Sciatic nerve (tissue), 2 donors: ENCODE results near the gene TLR8. TPM values are rescaled to one million over a fixed set of nuclear protein-coding genes. Genes with fewer than 3 reads are reported as not detected.
"Not testable (repeated sequence)": the region's sequence is repeated elsewhere in the genome, so short reads cannot be mapped to it uniquely, and the experiment has no call there.

Experiments used
- ATAC-seq: fragments of 200-7000 bp; cut with Tn5 transposase; one replicate; pipeline ENCODE4 v1.9.1; 2020; ENCODE audit warnings: mild to moderate bottlenecking, moderate library complexity
- DNase-seq: peaks from one replicate; pipeline ENCODE4 v3.0.0-alpha.2; 2020; ENCODE audit warnings: low spot score
- intact Hi-C: fragments of 100-400 bp; cut with DNase I; formaldehyde crosslinking; loops from one replicate; pipeline ENCODE4 v1.14.2; 2022
- total RNA-seq: library from RNA; stranded (reverse); fragmentation: NEBNext Ultra II Directional; extraction: Animal tissue kit (Norgen Biotek cat#: 25700); gene quantifications from one replicate; pipeline ENCODE4 v1.2.1, GENCODE V29; 2021
- donor health status: DM: no; HTN: no; CAD: no.
- donor health status: DM: no; HTN: no; CAD: no.

The TLR8 gene
- total RNA-seq, 1 donor from 2014 or later = 2.8 TPM

- intact Hi-C loops = loop anchor here (10.0 kb wide), 1 partner anchor 539 kb away; no protein-coding TSS in a partner anchor
Measured at GRCh38 chrX:12955882-12956703, 49.7 kb downstream of the TLR8 start.

GRCh38 chrX:12956704-12957534 lies 50.5 kb downstream of the TLR8 start:
- DNase-seq (no peak), ATAC-seq (peak; percentile 66)
- intact Hi-C loops = loop anchor here (10.0 kb wide), 1 partner anchor 538 kb away; no protein-coding TSS in a partner anchor

More at GRCh38 chrX:12955882-12956703, 49.7 kb downstream of the TLR8 start:
- DNase-seq = peak; percentile 75
- ATAC-seq = peak; percentile 89

GRCh38 chrX:12958059-12958458 lies 51.6 kb downstream of the TLR8 start:
- ATAC-seq (no peak), DNase-seq (no peak)
- intact Hi-C loops = loop anchor here (10.0 kb wide), 1 partner anchor 537 kb away; no protein-coding TSS in a partner anchor

- intact Hi-C loops = loop anchor here (10.0 kb wide), 1 partner anchor 536 kb away; no protein-coding TSS in a partner anchor
- no peak for ATAC-seq
- DNase-seq = no peak
Measured at GRCh38 chrX:12958461-12958860, 52.0 kb downstream of the TLR8 start.

- ATAC-seq = no peak
- intact Hi-C loops = no loop called here
Measured at GRCh38 chrX:12961196-12961718, 54.8 kb downstream of the TLR8 start.

GRCh38 chrX:12962041-12962504 lies 55.7 kb downstream of the TLR8 start:
- ATAC-seq (no peak), DNase-seq (no peak)
- intact Hi-C loops = no loop called here

More at GRCh38 chrX:12961196-12961718, 54.8 kb downstream of the TLR8 start:
- no peak for DNase-seq

- DNase-seq, intact Hi-C loops, ATAC-seq: not testable (repeated sequence)
Measured at GRCh38 chrX:12963210-12963850, 56.9 kb downstream of the TLR8 start.

GRCh38 chrX:12965131-12965940 lies 58.9 kb downstream of the TLR8 start:
- ATAC-seq (no peak), DNase-seq (no peak)
- intact Hi-C loops = no loop called here

GRCh38 chrX:12966151-12966550 lies 59.7 kb downstream of the TLR8 start:
- intact Hi-C loops = no loop called here
- DNase-seq (no peak), ATAC-seq (no peak)

- ATAC-seq = no peak
- intact Hi-C loops = no loop called here
Measured at GRCh38 chrX:12967711-12968465, 61.5 kb downstream of the TLR8 start.

GRCh38 chrX:12970691-12971202 lies 64.3 kb downstream of the TLR8 start:
- DNase-seq = no peak
- intact Hi-C loops = loop anchor here (10.0 kb wide), 1 partner anchor 514 kb away; no protein-coding TSS in a partner anchor
- peak; percentile 62 for ATAC-seq

More at GRCh38 chrX:12967711-12968465, 61.5 kb downstream of the TLR8 start:
- DNase-seq = no peak

GRCh38 chrX:12971282-12972003 lies 65.0 kb downstream of the TLR8 start:
- DNase-seq = no peak
- intact Hi-C loops = loop anchor here (10.0 kb wide), 1 partner anchor 513 kb away; no protein-coding TSS in a partner anchor
- no peak for ATAC-seq

- intact Hi-C loops = loop anchor here (10.0 kb wide), 1 partner anchor 513 kb away; no protein-coding TSS in a partner anchor
- ATAC-seq (no peak), DNase-seq (no peak)
Measured at GRCh38 chrX:12972243-12972642, 65.8 kb downstream of the TLR8 start.
